ENCODE measurements around the gene MRPL43.
"Not testable (repeated sequence)": the region's sequence is repeated elsewhere in the genome, so short reads cannot be mapped to it uniquely, and the experiment has no call there.

Gene MRPL43

DNA sequence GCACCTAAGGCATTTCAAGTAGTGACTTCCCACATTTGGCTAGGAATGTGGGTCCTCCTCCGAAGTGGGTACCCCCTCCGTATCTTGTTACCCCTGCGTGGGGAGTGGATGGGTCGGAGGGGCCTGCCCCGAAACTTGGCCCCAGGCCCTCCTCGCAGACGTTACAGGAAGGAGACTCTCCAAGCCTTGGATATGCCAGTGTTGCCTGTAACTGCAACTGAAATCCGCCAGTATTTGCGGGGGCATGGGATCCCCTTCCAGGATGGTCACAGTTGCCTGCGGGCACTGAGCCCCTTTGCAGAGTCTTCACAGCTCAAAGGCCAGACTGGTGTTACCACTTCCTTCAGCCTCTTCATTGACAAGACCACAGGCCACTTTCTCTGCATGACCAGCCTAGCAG lies 869 bp upstream of the MRPL43 start:
- H3K4me3 ChIP-seq: peak overlapping the region; percentile 68 to 99 (median 77)

GRCh38 chr10:100987685-100988049 lies 370 bp upstream of the MRPL43 start:
- Histone ChIP-seq H3K27ac (peak overlapping the region in 18 of 21 experiments; percentile 62 to 93 (median 80)), H3K4me3 (peak overlapping the region; percentile 68 to 99 (median 77))

More for the DNA sequence above, 869 bp upstream of the MRPL43 start:
- peak overlapping the region in 3 of 21 experiments; percentile 84 to 91 (median 87) for H3K27ac ChIP-seq

- peak overlapping the region; percentile 68 to 99 (median 77) for H3K4me3 ChIP-seq
- H3K27ac ChIP-seq: peak overlapping the region in 18 of 21 experiments; percentile 68 to 91 (median 80)
These were observed 710 bp downstream of the MRPL43 start for GRCh38 chr10:100986623-100986951.

- H3K4me3 ChIP-seq: no peak overlapping the region
- H3K27ac ChIP-seq: no peak overlapping the region
These were observed 2.0 kb downstream of the MRPL43 start for GRCh38 chr10:100985336-100985735.

DNA sequence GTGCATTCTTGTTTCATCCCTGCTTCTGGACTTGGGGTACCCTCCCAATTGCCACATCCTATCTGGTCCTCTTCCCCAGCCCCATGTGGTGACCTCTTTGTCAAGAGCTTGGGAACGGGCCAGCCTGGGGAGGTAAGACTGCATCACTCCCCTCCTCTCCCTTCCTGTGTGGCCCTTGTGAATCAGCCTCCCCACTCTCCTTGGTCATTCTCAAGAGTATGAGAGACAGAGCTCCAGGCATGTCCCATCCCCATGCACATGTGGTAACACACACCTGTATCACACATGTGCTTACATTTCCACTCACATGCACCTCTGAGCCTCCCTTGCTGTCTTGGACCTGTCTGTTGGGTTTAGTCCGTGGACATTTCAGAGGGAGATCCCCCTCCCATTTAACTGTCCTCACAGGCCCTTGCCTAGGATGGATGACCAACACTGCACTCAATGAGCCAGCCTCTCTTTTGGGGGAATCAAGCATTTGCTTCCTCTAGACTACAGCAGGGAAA lies 2.6 kb downstream of the MRPL43 start:
- no peak overlapping the region for H3K27ac ChIP-seq
- H3K4me3 ChIP-seq: no peak overlapping the region

GRCh38 chr10:100983868-100984671 lies 3.2 kb downstream of the MRPL43 start:
- H3K4me3 ChIP-seq: no peak overlapping the region
- H3K27ac ChIP-seq: no peak overlapping the region

DNA sequence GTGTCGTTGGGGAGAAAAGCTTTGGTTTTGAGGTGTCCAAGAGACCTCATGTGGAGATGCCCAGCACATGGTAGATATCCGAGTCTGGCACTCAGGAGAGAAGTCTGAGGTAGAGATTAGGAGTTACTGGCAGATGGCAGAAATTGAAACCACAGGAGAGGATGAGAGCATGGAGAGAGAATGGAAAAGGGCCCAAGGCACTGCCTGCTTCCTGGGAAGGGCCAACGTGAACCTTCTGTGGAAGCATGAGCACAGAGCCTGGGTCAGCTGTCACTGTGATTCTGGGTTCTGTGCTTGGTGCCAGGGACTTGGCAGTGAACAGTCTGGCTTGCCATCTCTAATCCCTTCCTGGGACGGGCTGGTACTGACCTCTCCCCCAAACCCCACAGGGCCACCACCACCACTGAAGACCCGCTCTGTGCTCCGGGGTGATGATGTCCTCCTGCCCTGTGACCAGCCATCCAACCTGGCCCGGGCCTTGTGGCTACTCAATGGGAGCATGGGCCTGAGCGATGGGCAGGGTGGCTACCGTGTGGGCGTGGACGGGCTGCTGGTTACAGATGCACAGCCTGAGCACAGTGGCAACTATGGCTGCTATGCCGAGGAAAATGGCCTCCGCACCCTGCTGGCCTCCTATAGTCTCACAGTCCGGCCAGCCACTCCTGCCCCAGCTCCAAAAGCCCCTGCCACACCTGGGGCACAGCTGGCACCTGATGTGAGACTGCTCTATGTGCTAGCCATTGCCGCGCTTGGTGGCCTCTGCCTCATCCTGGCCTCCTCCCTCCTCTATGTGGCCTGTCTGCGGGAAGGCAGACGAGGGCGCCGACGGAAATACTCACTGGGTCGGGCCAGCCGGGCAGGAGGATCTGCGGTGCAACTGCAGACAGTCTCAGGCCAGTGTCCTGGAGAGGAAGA lies 4.1 kb downstream of the MRPL43 start:
- no peak overlapping the region for H3K4me3 ChIP-seq
- no peak overlapping the region for H3K27ac ChIP-seq

- H3K27ac ChIP-seq: no peak overlapping the region
These were observed 6.0 kb downstream of the MRPL43 start for GRCh38 chr10:100981178-100981772.

DNA sequence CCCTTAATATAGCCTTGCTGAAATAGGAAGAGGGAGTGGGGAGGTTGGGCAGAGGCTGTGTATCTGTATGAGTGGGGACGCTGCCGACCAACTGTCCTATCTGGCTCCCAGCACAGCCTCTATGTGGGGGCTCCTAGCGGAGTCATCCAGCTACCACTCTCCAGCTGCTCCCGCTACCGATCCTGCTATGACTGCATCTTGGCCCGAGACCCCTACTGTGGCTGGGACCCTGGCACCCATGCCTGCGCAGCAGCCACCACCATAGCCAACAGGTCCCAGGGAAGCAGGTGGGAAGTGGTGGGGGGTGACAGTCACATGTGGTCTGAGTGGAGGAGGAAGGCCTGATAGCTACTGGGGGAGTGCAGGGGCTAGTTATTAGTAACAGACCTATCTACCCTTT lies 6.6 kb downstream of the MRPL43 start:
- H3K27ac ChIP-seq: no peak overlapping the region
- no peak overlapping the region for H3K4me3 ChIP-seq

More at GRCh38 chr10:100981178-100981772, 6.0 kb downstream of the MRPL43 start:
- H3K4me3 ChIP-seq: no peak overlapping the region

DNA sequence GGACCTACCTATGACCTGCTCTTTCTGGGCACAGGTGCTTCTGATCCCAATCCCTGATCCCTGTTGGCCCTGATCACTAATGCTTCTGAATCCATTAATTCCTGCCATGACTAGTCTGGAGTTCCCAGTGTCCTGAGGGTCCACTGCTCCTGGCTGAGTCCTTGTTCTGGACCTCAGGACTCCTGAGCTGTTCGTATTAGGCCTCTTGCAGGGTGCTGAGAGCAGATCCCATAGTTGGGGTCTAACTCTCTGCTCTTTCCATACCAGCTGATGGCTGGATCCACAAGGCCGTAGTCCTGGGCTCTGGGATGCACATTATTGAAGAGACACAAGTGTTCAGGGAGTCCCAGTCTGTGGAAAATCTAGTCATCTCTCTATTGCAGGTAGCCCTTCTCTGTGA lies 7.0 kb downstream of the MRPL43 start:
- Histone ChIP-seq H3K4me3 (no peak overlapping the region), H3K27ac (no peak overlapping the region)

DNA sequence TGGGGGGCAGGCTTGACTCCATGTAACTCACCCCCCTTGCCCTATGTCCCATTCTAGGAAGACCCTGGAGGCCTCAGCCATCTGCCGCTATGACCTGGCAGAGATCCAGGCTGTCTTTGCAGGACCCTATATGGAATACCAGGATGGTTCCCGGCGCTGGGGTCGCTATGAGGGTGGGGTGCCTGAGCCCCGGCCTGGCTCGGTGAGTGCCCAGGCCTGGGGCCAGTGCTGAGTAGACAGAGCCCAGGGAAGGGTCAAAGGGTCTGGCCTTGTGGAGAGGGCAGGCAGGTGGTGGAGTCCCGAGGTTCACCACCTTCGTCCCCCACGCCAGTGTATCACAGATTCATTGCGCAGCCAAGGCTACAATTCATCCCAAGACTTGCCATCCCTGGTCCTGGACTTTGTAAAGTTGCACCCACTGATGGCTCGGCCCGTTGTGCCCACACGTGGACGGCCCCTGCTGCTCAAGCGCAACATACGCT lies 7.5 kb downstream of the MRPL43 start:
- H3K4me3 ChIP-seq: no peak overlapping the region

GRCh38 chr10:100978901-100979195 lies 8.4 kb downstream of the MRPL43 start:
- Histone ChIP-seq H3K27ac (no peak overlapping the region), H3K4me3 (no peak overlapping the region)

More for the DNA sequence above, 7.5 kb downstream of the MRPL43 start:
- no peak overlapping the region for H3K27ac ChIP-seq

- Histone ChIP-seq H3K4me3 (no peak overlapping the region), H3K27ac (no peak overlapping the region)
These were observed 9.0 kb downstream of the MRPL43 start for GRCh38 chr10:100978121-100978900.

DNA sequence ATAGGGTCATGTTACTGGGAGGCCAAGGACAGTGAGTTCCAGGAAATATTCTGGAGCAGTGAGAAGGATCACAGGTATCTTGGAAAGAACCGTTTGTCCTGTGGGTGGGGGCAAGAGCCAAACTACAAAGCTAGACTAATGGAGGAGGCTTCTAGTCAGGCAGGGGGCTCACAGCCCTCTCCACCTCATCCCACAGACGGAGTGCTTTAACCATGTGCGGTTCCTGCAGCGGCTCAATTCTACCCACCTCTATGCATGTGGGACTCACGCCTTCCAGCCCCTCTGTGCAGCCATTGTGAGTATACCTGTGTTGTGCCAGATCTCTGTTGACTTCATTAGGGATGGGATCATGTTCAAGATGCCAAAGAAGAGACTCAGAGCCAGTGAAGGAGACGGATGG lies 9.9 kb downstream of the MRPL43 start:
- Histone ChIP-seq H3K4me3 (no peak overlapping the region), H3K27ac (no peak overlapping the region)

DNA sequence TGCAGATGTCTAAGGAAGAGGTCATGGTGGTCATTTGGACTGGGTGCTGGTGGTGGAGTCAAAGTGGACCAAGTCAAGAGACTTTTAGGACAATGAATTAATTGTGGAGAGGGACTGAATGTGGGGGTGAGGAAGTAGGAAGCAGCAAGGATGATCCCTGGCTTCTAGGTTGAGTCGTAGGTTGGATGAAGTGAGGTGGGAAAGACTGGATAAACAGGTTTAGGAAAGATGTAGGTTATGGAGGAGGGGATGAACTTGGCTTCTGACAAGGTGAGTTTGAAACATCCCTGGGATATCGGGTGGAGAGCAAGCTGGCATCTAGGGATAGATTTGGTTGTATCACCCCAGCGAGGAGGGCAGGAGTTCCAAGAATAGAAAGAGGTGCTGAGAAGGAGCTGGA lies 10.4 kb downstream of the MRPL43 start:
- Histone ChIP-seq H3K4me3 (no peak overlapping the region), H3K27ac (no peak overlapping the region)

- not testable (repeated sequence) for H3K4me3 ChIP-seq, H3K27ac ChIP-seq
These were observed 11.9 kb downstream of the MRPL43 start for GRCh38 chr10:100975397-100975796.

GRCh38 chr10:100972904-100973535 lies 14.3 kb downstream of the MRPL43 start:
- Histone ChIP-seq H3K4me3 (no peak overlapping the region), H3K27ac (no peak overlapping the region)

- Histone ChIP-seq H3K27ac (no peak overlapping the region), H3K4me3 (no peak overlapping the region)
These were observed 15.0 kb downstream of the MRPL43 start for GRCh38 chr10:100972115-100972903.
